Activated T-helper 17 cell treated with anti-CD3 and anti-CD28 coated beads, Interleukin-2, amount 50 U/mL, for 72 hours (primary cell): ENCODE results near the gene C19orf85. TPM values are rescaled to one million over a fixed set of nuclear protein-coding genes. Genes with fewer than 3 reads are reported as not detected.
A peak's percentile ranks its signal among the peaks of the same experiment; 100 is the strongest.

Source experiments
- ATAC-seq: fragments of 150-1000 bp; cut with Tn5 transposase; replicated peaks from 2 replicates; pipeline ENCODE4 v1.10.0; 2021; ENCODE audit warnings: mild to moderate bottlenecking, moderate library complexity
- H3K27ac Mint-ChIP-seq: one replicate; pipeline ENCODE4 v1.8.0; 2022; ENCODE audit warnings: mixed read lengths
- H3K27me3 Mint-ChIP-seq: one replicate; pipeline ENCODE4 v1.8.0; 2022; ENCODE audit warnings: mixed read lengths
- H3K36me3 Mint-ChIP-seq: one replicate; pipeline ENCODE4 v1.8.0; 2022; ENCODE audit warnings: low read depth, mild to moderate bottlenecking, mixed read lengths
- H3K4me1 Mint-ChIP-seq: one replicate; pipeline ENCODE4 v1.8.0; 2022; ENCODE audit warnings: mixed read lengths
- H3K4me3 Mint-ChIP-seq: one replicate; pipeline ENCODE4 v1.8.0; 2022; ENCODE audit warnings: mild to moderate bottlenecking, mixed read lengths
- H3K9me3 Mint-ChIP-seq: one replicate; pipeline ENCODE4 v1.8.0; 2022; ENCODE audit warnings: mixed read lengths
- total RNA-seq, 2 donors: library from RNA; stranded (reverse); gene quantifications; one replicate each; pipeline ENCODE4 v1.2.3, GENCODE V29; 2022

C19orf85 gene
- total RNA-seq, 2 donors from 2014 or later: not detected

GRCh38 chr19:55474269-55475265, 10.0 kb upstream of the C19orf85 start:
- no peak overlapping the region for H3K27ac Mint-ChIP-seq
- ATAC-seq: no peak
- peaks cover 13% of the 10 kb centered on the region for H3K36me3 Mint-ChIP-seq
- peak overlapping the region; percentile 87 for H3K4me3 Mint-ChIP-seq
- H3K4me1 Mint-ChIP-seq: peaks cover 19% of the 10 kb centered on the region
- no peaks in the 10 kb centered on the region for H3K27me3 Mint-ChIP-seq
- H3K9me3 Mint-ChIP-seq: no peaks in the 10 kb centered on the region

GRCh38 chr19:55473225-55474012, 8.9 kb upstream of the C19orf85 start:
- H3K9me3 Mint-ChIP-seq: no peaks in the 10 kb centered on the region
- peaks cover 2% of the 10 kb centered on the region for H3K36me3 Mint-ChIP-seq
- ATAC-seq: no peak
- H3K4me3 Mint-ChIP-seq: no peak overlapping the region
- no peak overlapping the region for H3K27ac Mint-ChIP-seq
- H3K27me3 Mint-ChIP-seq: no peaks in the 10 kb centered on the region
- H3K4me1 Mint-ChIP-seq: peaks cover 8% of the 10 kb centered on the region

- Mint-ChIP-seq H3K4me3 (no peak overlapping the region), H3K9me3 (no peaks in the 10 kb centered on the region), H3K4me1 (no peaks in the 10 kb centered on the region), H3K27ac (no peak overlapping the region), H3K36me3 (no peaks in the 10 kb centered on the region), H3K27me3 (no peaks in the 10 kb centered on the region)
- no peak for ATAC-seq
These were observed 7.9 kb upstream of the C19orf85 start for GRCh38 chr19:55472463-55472862.

GRCh38 chr19:55471266-55471665, 6.7 kb upstream of the C19orf85 start:
- Mint-ChIP-seq H3K27me3 (no peaks in the 10 kb centered on the region), H3K4me3 (no peak overlapping the region), H3K9me3 (no peaks in the 10 kb centered on the region), H3K27ac (no peak overlapping the region), H3K36me3 (no peaks in the 10 kb centered on the region), H3K4me1 (no peaks in the 10 kb centered on the region)
- ATAC-seq: no peak

- no peaks in the 10 kb centered on the region for H3K27me3 Mint-ChIP-seq
- H3K27ac Mint-ChIP-seq: no peak overlapping the region
- peak; percentile 18 for ATAC-seq
- H3K4me3 Mint-ChIP-seq: no peak overlapping the region
- H3K9me3 Mint-ChIP-seq: no peaks in the 10 kb centered on the region
- no peaks in the 10 kb centered on the region for H3K4me1 Mint-ChIP-seq
- no peaks in the 10 kb centered on the region for H3K36me3 Mint-ChIP-seq
These were observed 3.5 kb upstream of the C19orf85 start for GRCh38 chr19:55468054-55468393.

GRCh38 chr19:55467236-55468053, 2.9 kb upstream of the C19orf85 start:
- Mint-ChIP-seq H3K36me3 (no peaks in the 10 kb centered on the region), H3K9me3 (no peaks in the 10 kb centered on the region), H3K27ac (no peak overlapping the region), H3K27me3 (no peaks in the 10 kb centered on the region), H3K4me3 (no peak overlapping the region), H3K4me1 (no peaks in the 10 kb centered on the region)
- peak; percentile 99 for ATAC-seq

- no peaks in the 10 kb centered on the region for H3K9me3 Mint-ChIP-seq
- no peaks in the 10 kb centered on the region for H3K4me1 Mint-ChIP-seq
- H3K4me3 Mint-ChIP-seq: no peak overlapping the region
- ATAC-seq: no peak
- H3K36me3 Mint-ChIP-seq: no peaks in the 10 kb centered on the region
- H3K27me3 Mint-ChIP-seq: no peaks in the 10 kb centered on the region
- H3K27ac Mint-ChIP-seq: no peak overlapping the region
These were observed 1.7 kb upstream of the C19orf85 start for GRCh38 chr19:55466241-55466614.

GRCh38 chr19:55465460-55466240, 1.1 kb upstream of the C19orf85 start:
- Mint-ChIP-seq H3K9me3 (no peaks in the 10 kb centered on the region), H3K27ac (no peak overlapping the region), H3K4me1 (peaks cover 3% of the 10 kb centered on the region), H3K36me3 (no peaks in the 10 kb centered on the region), H3K27me3 (no peaks in the 10 kb centered on the region), H3K4me3 (no peak overlapping the region)
- ATAC-seq: no peak

GRCh38 chr19:55464039-55464661, 401 bp downstream of the C19orf85 start:
- Mint-ChIP-seq H3K27ac (no peak overlapping the region), H3K9me3 (no peaks in the 10 kb centered on the region), H3K4me1 (peaks cover 10% of the 10 kb centered on the region), H3K27me3 (no peaks in the 10 kb centered on the region), H3K36me3 (no peaks in the 10 kb centered on the region), H3K4me3 (no peak overlapping the region)
- no peak for ATAC-seq

- peaks cover 10% of the 10 kb centered on the region for H3K4me1 Mint-ChIP-seq
- no peaks in the 10 kb centered on the region for H3K9me3 Mint-ChIP-seq
- H3K27me3 Mint-ChIP-seq: no peaks in the 10 kb centered on the region
- no peak overlapping the region for H3K27ac Mint-ChIP-seq
- H3K4me3 Mint-ChIP-seq: no peak overlapping the region
- no peak for ATAC-seq
- H3K36me3 Mint-ChIP-seq: no peaks in the 10 kb centered on the region
These were observed 944 bp downstream of the C19orf85 start for GRCh38 chr19:55463583-55464031.

- ATAC-seq: no peak
- H3K9me3 Mint-ChIP-seq: no peaks in the 10 kb centered on the region
- no peaks in the 10 kb centered on the region for H3K36me3 Mint-ChIP-seq
- H3K4me3 Mint-ChIP-seq: peak overlapping the region; percentile 88
- peaks cover 10% of the 10 kb centered on the region for H3K4me1 Mint-ChIP-seq
- H3K27ac Mint-ChIP-seq: no peak overlapping the region
- H3K27me3 Mint-ChIP-seq: no peaks in the 10 kb centered on the region
These were observed 1.8 kb downstream of the C19orf85 start for GRCh38 chr19:55462722-55463121.

- Mint-ChIP-seq H3K27ac (peak overlapping the region; percentile 83), H3K27me3 (no peaks in the 10 kb centered on the region), H3K9me3 (no peaks in the 10 kb centered on the region), H3K4me3 (peak overlapping the region; percentile 88), H3K36me3 (no peaks in the 10 kb centered on the region), H3K4me1 (peaks cover 10% of the 10 kb centered on the region)
- ATAC-seq: no peak
These were observed 2.5 kb downstream of the C19orf85 start for GRCh38 chr19:55461974-55462626.
